T-helper 17 cell (primary cell): ENCODE results near the gene C2CD4B. TPM values are rescaled to one million over a fixed set of nuclear protein-coding genes. Genes with fewer than 3 reads are reported as not detected.

ENCODE experiments used
- ATAC-seq: fragments of 150-1000 bp; cut with Tn5 transposase; 2 replicates; pipeline ENCODE4 v1.10.0; 2021; ENCODE audit warnings: mild to moderate bottlenecking, moderate library complexity
- DNase-seq, 3 donors: peaks; one replicate each; pipeline versions ENCODE4 v3.0.0 to v3.0.0-alpha.2; 2020 to 2021
- H3K9me3 ChIP-seq: one replicate; pipeline ENCODE4 v1.7.0; 2013; ENCODE audit warnings: low read length, mild to moderate bottlenecking; ENCODE audit not compliant: control insufficient read depth, poor library complexity, severe bottlenecking
- H3K27ac Mint-ChIP-seq: one replicate; pipeline ENCODE4 v1.8.0; 2022; ENCODE audit warnings: mild to moderate bottlenecking, moderate library complexity, mixed read lengths
- H3K27me3 Mint-ChIP-seq: one replicate; pipeline ENCODE4 v1.8.0; 2022; ENCODE audit warnings: mixed read lengths
- H3K36me3 Mint-ChIP-seq: one replicate; pipeline ENCODE4 v1.8.0; 2022; ENCODE audit warnings: low read depth, mixed read lengths
- H3K4me1 Mint-ChIP-seq: one replicate; pipeline ENCODE4 v1.8.0; 2022; ENCODE audit warnings: mild to moderate bottlenecking, mixed read lengths
- H3K4me3 Mint-ChIP-seq: one replicate; pipeline ENCODE4 v1.8.0; 2022; ENCODE audit warnings: mild to moderate bottlenecking, moderate library complexity, mixed read lengths
- total RNA-seq, 4 donors: library from RNA in 2 of 4; stranded (reverse) in 2 of 4; gene quantifications; one replicate each; pipeline ENCODE4 v1.2.3 and lab custom pipeline; 2022 to 2026

Gene C2CD4B
- total RNA-seq, 2 donors from 2014 or later = 1.3 to 1.6 TPM

DNA sequence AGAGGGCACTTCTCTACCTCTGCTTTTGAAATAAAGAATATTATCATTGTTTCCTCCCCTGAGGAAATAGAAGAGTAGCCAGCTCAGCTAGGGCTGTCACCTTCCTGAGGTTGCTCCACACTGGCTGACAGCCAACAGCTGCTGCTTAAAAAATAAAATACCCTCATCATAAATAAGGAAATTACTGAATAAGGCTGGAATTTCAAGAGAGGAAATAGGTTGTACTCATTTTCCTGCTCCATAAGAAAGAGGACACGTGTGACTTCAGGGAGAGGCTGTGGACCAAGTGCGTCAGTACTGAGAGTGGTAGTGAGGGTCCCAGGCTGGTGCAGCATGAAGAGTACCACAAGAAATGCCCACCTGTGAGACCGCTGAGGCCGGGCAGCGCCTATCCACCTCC, 8.1 kb upstream of the C2CD4B start:
- Mint-ChIP-seq H3K27ac (no peak overlapping the region), H3K36me3 (no peaks in the 10 kb centered on the region), H3K4me3 (no peak overlapping the region), H3K4me1 (no peaks in the 10 kb centered on the region), H3K27me3 (peaks cover 40% of the 10 kb centered on the region)
- ATAC-seq (no peak), DNase-seq (no peak)
- H3K9me3 ChIP-seq = no peaks in the 10 kb centered on the region

- no peaks in the 10 kb centered on the region for H3K9me3 ChIP-seq
- Mint-ChIP-seq H3K4me1 (peaks cover under 1% of the 10 kb centered on the region), H3K4me3 (no peak overlapping the region), H3K27ac (no peak overlapping the region), H3K27me3 (peaks cover 45% of the 10 kb centered on the region), H3K36me3 (no peaks in the 10 kb centered on the region)
- no peak for DNase-seq
- ATAC-seq = no peak
These were observed 6.8 kb upstream of the C2CD4B start for GRCh38 chr15:62171882-62172281.

- ATAC-seq (no peak), DNase-seq (no peak)
- peaks cover 45% of the 10 kb centered on the region for H3K27me3 Mint-ChIP-seq
- peak overlapping the region; percentile 94 for H3K4me3 Mint-ChIP-seq
- no peaks in the 10 kb centered on the region for H3K9me3 ChIP-seq
- no peaks in the 10 kb centered on the region for H3K36me3 Mint-ChIP-seq
- peaks cover 10% of the 10 kb centered on the region for H3K4me1 Mint-ChIP-seq
- no peak overlapping the region for H3K27ac Mint-ChIP-seq
These were observed 799 bp upstream of the C2CD4B start for GRCh38 chr15:62165793-62166375.

DNA sequence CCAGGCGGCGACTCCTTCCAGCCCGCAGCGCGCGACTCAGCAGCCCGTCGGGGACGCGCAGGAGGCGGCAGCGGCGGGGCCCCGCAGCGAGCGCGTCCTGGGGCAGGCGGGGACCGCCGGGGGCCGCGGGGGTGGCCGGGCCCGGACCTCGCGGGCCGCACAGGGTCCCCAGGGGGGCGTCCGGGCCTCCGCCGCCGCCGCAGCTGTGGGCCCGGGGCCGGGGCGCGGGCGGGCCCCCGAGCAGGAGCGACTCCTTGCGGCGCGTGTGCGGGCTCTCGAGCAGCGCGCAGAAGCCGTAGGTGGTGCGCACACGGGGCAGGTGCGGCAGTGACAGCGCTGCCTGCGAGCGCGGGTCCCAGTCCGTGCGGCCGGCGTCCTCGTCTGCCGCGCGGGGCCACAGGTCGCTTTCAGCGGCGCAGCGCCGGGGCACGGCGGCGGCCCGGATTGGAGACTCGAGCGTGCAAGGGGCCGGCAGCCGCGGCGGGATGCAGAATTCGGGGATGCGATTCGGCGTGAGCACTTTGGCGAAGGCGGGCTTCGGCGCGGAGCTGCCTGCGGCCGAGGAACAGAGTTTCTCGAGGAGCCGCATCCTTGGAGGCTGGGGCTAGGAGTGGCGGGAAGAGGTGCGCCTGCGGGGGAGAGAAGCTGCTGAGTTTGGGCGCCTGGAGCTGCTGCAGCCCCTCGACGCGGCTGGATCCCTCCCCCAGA, 535 bp downstream of the C2CD4B start:
- no peaks in the 10 kb centered on the region for H3K9me3 ChIP-seq
- H3K4me1 Mint-ChIP-seq = peaks cover 10% of the 10 kb centered on the region
- peaks cover 53% of the 10 kb centered on the region for H3K27me3 Mint-ChIP-seq
- ATAC-seq (peak; percentile 84), DNase-seq (peak in 1 of 3 donors; percentile 7)
- H3K36me3 Mint-ChIP-seq = no peaks in the 10 kb centered on the region
- H3K4me3 Mint-ChIP-seq = peak overlapping the region; percentile 94
- H3K27ac Mint-ChIP-seq = no peak overlapping the region

DNA sequence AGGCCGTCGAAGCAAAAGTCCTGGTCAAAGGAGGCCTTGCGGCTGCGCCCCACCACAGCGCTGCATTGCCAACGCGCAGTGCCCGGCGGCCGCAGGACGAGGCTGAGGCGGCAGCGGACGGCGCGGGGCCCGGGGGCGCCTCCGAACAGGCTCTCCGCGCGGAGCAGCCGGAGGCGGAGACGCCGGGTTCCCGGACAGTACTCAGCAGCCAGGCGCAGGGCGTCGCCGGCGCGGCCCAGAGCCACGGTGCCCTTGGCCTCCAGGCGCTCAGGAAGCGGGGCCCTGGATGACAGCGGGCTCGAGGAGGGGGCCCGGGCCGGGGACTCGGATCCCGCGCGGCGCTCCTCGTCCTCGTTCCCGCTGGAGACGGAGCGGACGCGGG, 1.1 kb downstream of the C2CD4B start:
- H3K27ac Mint-ChIP-seq = no peak overlapping the region
- no peak for DNase-seq
- H3K4me3 Mint-ChIP-seq = peak overlapping the region; percentile 72
- ATAC-seq = peak; percentile 44
- H3K36me3 Mint-ChIP-seq = no peaks in the 10 kb centered on the region
- H3K4me1 Mint-ChIP-seq = peaks cover 10% of the 10 kb centered on the region
- no peaks in the 10 kb centered on the region for H3K9me3 ChIP-seq
- H3K27me3 Mint-ChIP-seq = peaks cover 48% of the 10 kb centered on the region

DNA sequence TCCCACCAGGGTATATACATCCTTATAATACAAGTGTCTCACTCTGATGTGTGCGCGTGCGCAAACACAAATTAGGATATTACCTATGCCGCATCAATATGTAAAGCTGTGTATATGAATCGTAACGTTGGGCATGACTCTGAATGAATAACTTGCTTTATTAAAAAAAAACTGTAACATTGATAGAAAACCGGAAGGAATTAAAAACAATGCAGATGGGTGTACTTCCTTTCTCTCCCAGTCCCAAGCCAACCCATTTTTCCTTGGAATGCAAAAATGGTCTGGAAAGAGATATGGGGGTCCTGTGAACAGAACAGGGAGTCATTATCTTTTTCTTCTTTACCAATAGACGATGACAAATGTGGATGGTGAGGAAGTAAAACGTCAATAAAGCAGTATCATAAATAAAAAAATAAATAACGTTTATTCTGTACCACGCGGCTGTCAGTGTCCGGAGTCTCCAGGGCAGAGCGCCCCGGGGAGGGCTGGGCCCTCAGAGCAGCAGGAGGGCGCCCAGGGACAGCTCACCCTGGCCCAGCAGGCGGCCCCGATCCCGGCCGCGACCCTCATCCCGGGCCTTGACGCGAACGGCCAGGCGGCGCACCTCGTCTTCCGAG, 1.6 kb downstream of the C2CD4B start:
- peaks cover 46% of the 10 kb centered on the region for H3K27me3 Mint-ChIP-seq
- ATAC-seq = no peak
- H3K36me3 Mint-ChIP-seq = no peaks in the 10 kb centered on the region
- no peaks in the 10 kb centered on the region for H3K9me3 ChIP-seq
- peaks cover 10% of the 10 kb centered on the region for H3K4me1 Mint-ChIP-seq
- peak overlapping the region; percentile 72 for H3K4me3 Mint-ChIP-seq
- H3K27ac Mint-ChIP-seq = no peak overlapping the region
- no peak for DNase-seq

- peaks cover 3% of the 10 kb centered on the region for H3K4me1 Mint-ChIP-seq
- no peak overlapping the region for H3K4me3 Mint-ChIP-seq
- H3K27me3 Mint-ChIP-seq = peaks cover 11% of the 10 kb centered on the region
- no peaks in the 10 kb centered on the region for H3K9me3 ChIP-seq
- H3K36me3 Mint-ChIP-seq = no peaks in the 10 kb centered on the region
- ATAC-seq (no peak), DNase-seq (no peak)
- no peak overlapping the region for H3K27ac Mint-ChIP-seq
These were observed 11.9 kb downstream of the C2CD4B start for GRCh38 chr15:62153228-62153627.

DNA sequence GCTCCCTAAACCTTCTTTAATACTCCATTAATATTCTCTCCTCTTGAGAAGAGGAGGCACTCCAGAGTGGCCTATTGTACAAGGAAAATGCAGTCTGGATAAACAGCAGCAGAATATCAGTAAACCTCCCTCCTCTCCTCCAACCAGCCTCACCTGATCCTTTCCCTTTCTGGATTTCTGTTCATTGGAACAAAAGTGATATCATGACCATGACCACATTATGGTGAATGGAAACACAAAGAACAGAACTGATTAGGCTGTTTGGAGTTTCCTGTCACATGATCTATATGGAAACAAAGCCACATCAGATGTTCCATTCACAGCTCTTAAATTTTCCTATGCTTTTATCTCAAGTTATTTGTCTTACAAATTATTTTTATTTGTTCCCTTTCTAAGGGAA, 14.6 kb downstream of the C2CD4B start:
- DNase-seq (no peak), ATAC-seq (no peak)
- peak overlapping the region; percentile 6 for H3K27ac Mint-ChIP-seq
- H3K9me3 ChIP-seq = no peaks in the 10 kb centered on the region
- H3K36me3 Mint-ChIP-seq = no peaks in the 10 kb centered on the region
- peaks cover 5% of the 10 kb centered on the region for H3K4me1 Mint-ChIP-seq
- no peak overlapping the region for H3K4me3 Mint-ChIP-seq
- H3K27me3 Mint-ChIP-seq = peaks cover 11% of the 10 kb centered on the region

GRCh38 chr15:62149729-62150128, 15.4 kb downstream of the C2CD4B start:
- Mint-ChIP-seq H3K27me3 (peaks cover 11% of the 10 kb centered on the region), H3K4me1 (peaks cover 5% of the 10 kb centered on the region), H3K27ac (peak overlapping the region; percentile 6), H3K4me3 (no peak overlapping the region), H3K36me3 (no peaks in the 10 kb centered on the region)
- DNase-seq (no peak), ATAC-seq (no peak)
- H3K9me3 ChIP-seq = no peaks in the 10 kb centered on the region

GRCh38 chr15:62147551-62147950, 17.5 kb downstream of the C2CD4B start:
- Mint-ChIP-seq H3K4me1 (peaks cover 5% of the 10 kb centered on the region), H3K4me3 (no peak overlapping the region), H3K27me3 (peaks cover 11% of the 10 kb centered on the region), H3K36me3 (no peaks in the 10 kb centered on the region), H3K27ac (peak overlapping the region; percentile 43)
- ATAC-seq (no peak), DNase-seq (no peak)
- H3K9me3 ChIP-seq = no peaks in the 10 kb centered on the region

DNA sequence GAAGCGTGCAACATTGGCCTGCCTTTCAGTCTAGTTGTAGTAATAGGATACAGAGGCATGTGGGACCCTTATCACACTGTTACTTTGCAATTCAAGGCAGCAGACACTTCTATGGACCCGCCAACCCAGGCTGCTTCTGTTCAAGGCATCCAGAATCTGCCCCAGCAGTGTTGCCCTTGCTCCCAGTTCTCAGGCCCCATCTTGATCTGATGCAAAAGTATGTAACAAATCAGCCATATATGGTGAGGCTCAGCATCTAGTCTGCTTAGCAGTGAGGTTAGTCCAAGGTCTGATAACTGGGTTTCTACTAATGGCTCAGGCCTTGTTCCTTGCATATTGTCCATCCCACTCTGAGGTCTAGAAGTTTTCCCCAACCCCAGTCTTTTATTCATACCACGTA, 17.9 kb downstream of the C2CD4B start:
- H3K9me3 ChIP-seq = no peaks in the 10 kb centered on the region
- DNase-seq = no peak
- H3K27me3 Mint-ChIP-seq = peaks cover 10% of the 10 kb centered on the region
- no peak for ATAC-seq
- H3K27ac Mint-ChIP-seq = no peak overlapping the region
- H3K4me1 Mint-ChIP-seq = peaks cover 7% of the 10 kb centered on the region
- no peak overlapping the region for H3K4me3 Mint-ChIP-seq
- no peaks in the 10 kb centered on the region for H3K36me3 Mint-ChIP-seq

GRCh38 chr15:62145015-62145735, 19.9 kb downstream of the C2CD4B start:
- Mint-ChIP-seq H3K27ac (no peak overlapping the region), H3K27me3 (no peaks in the 10 kb centered on the region), H3K36me3 (no peaks in the 10 kb centered on the region), H3K4me3 (no peak overlapping the region), H3K4me1 (peaks cover 10% of the 10 kb centered on the region)
- H3K9me3 ChIP-seq = no peaks in the 10 kb centered on the region
- no peak for DNase-seq
- no peak for ATAC-seq

GRCh38 chr15:62142736-62143135, 22.3 kb downstream of the C2CD4B start:
- peak; percentile 39 for ATAC-seq
- peaks cover 12% of the 10 kb centered on the region for H3K4me1 Mint-ChIP-seq
- H3K36me3 Mint-ChIP-seq = no peaks in the 10 kb centered on the region
- no peaks in the 10 kb centered on the region for H3K27me3 Mint-ChIP-seq
- H3K27ac Mint-ChIP-seq = peak overlapping the region; percentile 89
- no peak for DNase-seq
- H3K4me3 Mint-ChIP-seq = no peak overlapping the region
- no peaks in the 10 kb centered on the region for H3K9me3 ChIP-seq
